HG02885 (cell line): ENCODE data around the gene PPP1R8.
"Not testable (repeated sequence)": the region's sequence is repeated elsewhere in the genome, so short reads cannot be mapped to it uniquely, and the experiment has no call there.

Experiments used
- ATAC-seq: cut with Tn5 transposase; IDR thresholded peaks from one replicate; pipeline ENCODE4 v1.9.1; 2021; ENCODE audit warnings: mild to moderate bottlenecking; ENCODE audit not compliant: unreplicated experiment, poor library complexity

The PPP1R8 gene

GRCh38 chr1:27830621-27831440 is at the start of gene PPP1R8:
PPP1R8 (plus strand) TSS chr1:27830782; CDS start chr1:27830836, 54 bp downstream.
- peak; percentile 96 for ATAC-seq

GRCh38 chr1:27782950-27783349 is 47.6 kb upstream of the PPP1R8 start:
- ATAC-seq: no peak

GRCh38 chr1:27784700-27785099 is 45.9 kb upstream of the PPP1R8 start:
- no peak for ATAC-seq

- ATAC-seq: no peak
Observed at GRCh38 chr1:27785781-27786455, 44.7 kb upstream of the PPP1R8 start.

GRCh38 chr1:27787895-27788294 is 42.7 kb upstream of the PPP1R8 start:
- ATAC-seq: no peak

GRCh38 chr1:27789540-27790041 is 41.0 kb upstream of the PPP1R8 start:
- no peak for ATAC-seq

GRCh38 chr1:27790270-27790669 is 40.3 kb upstream of the PPP1R8 start:
- not testable (repeated sequence) for ATAC-seq

- no peak for ATAC-seq
Observed at GRCh38 chr1:27795601-27796000, 35.0 kb upstream of the PPP1R8 start.

GRCh38 chr1:27804791-27805190 is 25.8 kb upstream of the PPP1R8 start:
- no peak for ATAC-seq

- no peak for ATAC-seq
Observed at GRCh38 chr1:27806758-27807157, 23.8 kb upstream of the PPP1R8 start.

- ATAC-seq: no peak
Observed at GRCh38 chr1:27807385-27807784, 23.2 kb upstream of the PPP1R8 start.

- not testable (repeated sequence) for ATAC-seq
Observed at GRCh38 chr1:27808131-27808530, 22.5 kb upstream of the PPP1R8 start.

- no peak for ATAC-seq
Observed at GRCh38 chr1:27809883-27810282, 20.7 kb upstream of the PPP1R8 start.

GRCh38 chr1:27811741-27812500 is 18.7 kb upstream of the PPP1R8 start:
- no peak for ATAC-seq

- no peak for ATAC-seq
Observed at GRCh38 chr1:27816921-27817630, 13.5 kb upstream of the PPP1R8 start.

GRCh38 chr1:27821761-27822315 is 8.7 kb upstream of the PPP1R8 start:
- no peak for ATAC-seq

GRCh38 chr1:27823784-27824183 is 6.8 kb upstream of the PPP1R8 start:
- no peak for ATAC-seq

- ATAC-seq: no peak
Observed at GRCh38 chr1:27824411-27824810, 6.2 kb upstream of the PPP1R8 start.

GRCh38 chr1:27829339-27829960 is 1.1 kb upstream of the PPP1R8 start:
- not testable (repeated sequence) for ATAC-seq
